DOHH2 (cell line): ENCODE measurements around the gene SATB1.

Source experiments
- CTCF ChIP-seq: fragments of 200-600 bp; sonication (generic); IDR thresholded peaks from one replicate; pipeline ENCODE4 v1.5.1; 2014; ENCODE audit warnings: antibody characterized with exemption, mild to moderate bottlenecking, low read depth, low read length; ENCODE audit not compliant: poor library complexity, severe bottlenecking
- EZH2phosphoT487 ChIP-seq: fragments of 200-600 bp; sonication (generic); IDR thresholded peaks from 2 replicates; pipeline ENCODE4 v1.6.1; 2017; ENCODE audit warnings: borderline replicate concordance, mild to moderate bottlenecking, antibody characterized with exemption, low read length, moderate library complexity, mixed read lengths

GRCh38 chr3:18428036-18428435 lies 2.9 kb upstream of the SATB1 start:
- TF ChIP-seq CTCF (no peak), EZH2phosphoT487 (no peak)
